ENCODE results near the gene C14orf39.

C14orf39 gene

GRCh38 chr14:60505448-60505847 is 19.6 kb upstream of the C14orf39 start:
- Histone ChIP-seq H3K27ac (ENCODE audit: extremely low read depth, low read depth, low read length) (no peak overlapping the region), H3K9me3 (ENCODE audit: control insufficient read depth, insufficient read depth, low read depth, low read length) (no peaks in the 10 kb centered on the region), H3K4me1 (ENCODE audit: control insufficient read depth, insufficient read depth, low read length) (peaks cover 6% of the 10 kb centered on the region; the same call in 1 of the 2 replicates), H3K4me3 (ENCODE audit: low read depth, low read length) (no peak overlapping the region), H3K36me3 (ENCODE audit: control insufficient read depth in 2 of 2, insufficient read depth in 1 of 2, low read length in 2 of 2) (no peaks in the 10 kb centered on the region)
- ChIA-PET POLR2A (no interaction called here), CTCF (interaction anchor here (1.0 kb wide), 1 partner anchor 56 kb away, joined by 3 read pairs; no protein-coding TSS in a partner anchor)
- TF ChIP-seq ZNF692 (tag by site-specific recombination; IDR thresholded peaks at IDR 0.05) (no peak), ZNF660 (tag by site-specific recombination; IDR thresholded peaks at IDR 0.05) (no peak), GLI4 (tag by site-specific recombination; IDR thresholded peaks at IDR 0.05) (no peak), HOXD13 (CRISPR knock-in tag; IDR thresholded peaks at IDR 0.05; ENCODE audit: borderline replicate concordance) (no peak), HIC1 (tag by site-specific recombination; IDR thresholded peaks at IDR 0.05) (no peak), PRDM6 (tag by site-specific recombination; IDR thresholded peaks at IDR 0.05) (no peak), ZNF274 (IDR thresholded peaks at IDR 0.05; ENCODE audit: low read length) (no peak), ZNF274 (tag by site-specific recombination; IDR thresholded peaks at IDR 0.05; ENCODE audit: borderline replicate concordance) (no peak), GLI2 (tag by site-specific recombination; IDR thresholded peaks at IDR 0.05; ENCODE audit: borderline replicate concordance, low read depth) (no peak), ZNF791 (tag by site-specific recombination; IDR thresholded peaks at IDR 0.05) (no peak), ZNF639 (tag by site-specific recombination; IDR thresholded peaks at IDR 0.05) (no peak), ATF2 (tag by site-specific recombination; IDR thresholded peaks at IDR 0.05; ENCODE audit: low read depth) (no peak)

- peaks cover 6% of the 10 kb centered on the region; the same call in 1 of the 2 replicates for H3K4me1 ChIP-seq (ENCODE audit: control insufficient read depth, insufficient read depth, low read length)
- CTCF ChIA-PET: no interaction called here
- TF ChIP-seq ZBTB21 (tag by site-specific recombination; IDR thresholded peaks at IDR 0.05) (no peak), SP2 (tag by site-specific recombination; IDR thresholded peaks at IDR 0.05) (no peak), ZNF677 (tag by site-specific recombination; IDR thresholded peaks at IDR 0.05) (no peak), ZNF214 (tag by site-specific recombination; IDR thresholded peaks at IDR 0.05; ENCODE audit: borderline replicate concordance) (no peak), ZNF366 (tag by site-specific recombination; conservative IDR thresholded peaks at IDR 0.05) (no peak), ZNF2 (tag by site-specific recombination; IDR thresholded peaks at IDR 0.05) (no peak)
- H3K36me3 ChIP-seq (ENCODE audit: control insufficient read depth in 2 of 2, insufficient read depth in 1 of 2, low read length in 2 of 2): no peaks in the 10 kb centered on the region
- no peak overlapping the region for H3K4me3 ChIP-seq (ENCODE audit: low read depth, low read length)
- POLR2A ChIA-PET: no interaction called here
- H3K9me3 ChIP-seq (ENCODE audit: control insufficient read depth, insufficient read depth, low read depth, low read length): no peaks in the 10 kb centered on the region
- no peak overlapping the region for H3K27ac ChIP-seq (ENCODE audit: extremely low read depth, low read depth, low read length)
Measured at GRCh38 chr14:60502541-60502940, 16.7 kb upstream of the C14orf39 start.
